ENCODE data around the gene ME3.

ME3 gene

DNA sequence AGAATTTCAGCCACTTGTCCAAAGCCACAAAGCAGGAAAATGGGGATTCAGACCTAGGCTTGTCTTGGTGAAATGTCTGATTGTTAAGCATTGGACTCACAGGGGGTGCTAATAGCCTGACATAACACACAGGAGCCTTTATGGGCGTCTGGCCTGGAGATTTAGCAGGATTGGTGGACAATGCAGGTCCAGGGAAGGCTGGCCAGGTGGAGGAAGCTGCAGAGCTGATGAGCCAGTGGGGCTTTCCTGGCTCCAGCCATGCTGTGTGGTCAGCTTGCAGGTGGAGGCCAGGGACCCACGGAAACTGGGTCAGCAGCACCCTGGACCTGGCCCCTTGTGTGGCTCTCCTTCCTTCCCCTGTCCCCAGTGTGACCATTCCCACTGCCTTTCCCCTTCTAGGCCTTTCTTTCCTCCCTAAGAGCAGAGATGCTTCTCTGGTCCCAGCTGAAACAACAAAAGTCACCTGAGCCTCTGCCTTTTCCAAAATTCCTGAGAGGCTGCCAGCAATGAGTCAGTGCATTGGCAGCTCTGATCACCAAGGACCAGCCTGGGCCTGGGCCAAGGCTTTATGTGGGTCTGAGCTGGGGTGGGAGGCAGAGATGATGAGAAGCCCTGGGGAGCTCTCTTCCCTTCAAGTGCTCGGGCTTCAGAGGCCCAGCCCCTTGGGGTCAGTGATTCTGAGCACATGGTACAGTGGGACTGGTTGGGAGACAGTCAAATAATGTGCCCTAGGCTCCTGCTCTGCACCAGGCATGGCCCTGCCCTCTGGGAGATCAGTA lies 212.5 kb downstream of the ME3 start:
- Mint-ChIP-seq H3K4me3 (no peak overlapping the region), H3K9me3 (no peaks in the 10 kb centered on the region), H3K27me3 (peaks cover 11% of the 10 kb centered on the region), H3K4me1 (peaks cover 25% of the 10 kb centered on the region), H3K27ac (no peak overlapping the region)
- no peak for ATAC-seq
- DNase-seq = no peak

DNA sequence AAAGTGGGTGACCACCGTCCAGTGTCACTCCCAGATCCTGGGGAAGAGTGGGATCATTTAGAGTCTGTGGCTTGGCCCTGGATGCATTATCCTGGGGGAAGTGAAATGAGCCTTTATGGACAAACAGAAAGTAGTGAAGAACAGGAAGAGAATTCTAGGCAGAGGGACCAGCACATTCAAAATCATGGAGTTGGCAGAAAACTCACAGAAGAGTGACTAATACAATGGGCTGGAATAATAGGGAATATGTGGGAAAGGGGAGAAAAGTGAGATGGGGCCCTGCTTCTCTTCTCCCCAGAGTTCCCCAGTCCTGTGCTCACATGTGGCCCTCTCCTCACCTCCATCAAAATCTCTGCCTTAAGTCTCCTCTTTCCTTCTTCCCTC lies 213.4 kb downstream of the ME3 start:
- Mint-ChIP-seq H3K4me1 (peaks cover 34% of the 10 kb centered on the region), H3K9me3 (no peaks in the 10 kb centered on the region), H3K27me3 (peaks cover 11% of the 10 kb centered on the region), H3K27ac (no peak overlapping the region), H3K4me3 (no peak overlapping the region)
- DNase-seq (no peak), ATAC-seq (no peak)

DNA sequence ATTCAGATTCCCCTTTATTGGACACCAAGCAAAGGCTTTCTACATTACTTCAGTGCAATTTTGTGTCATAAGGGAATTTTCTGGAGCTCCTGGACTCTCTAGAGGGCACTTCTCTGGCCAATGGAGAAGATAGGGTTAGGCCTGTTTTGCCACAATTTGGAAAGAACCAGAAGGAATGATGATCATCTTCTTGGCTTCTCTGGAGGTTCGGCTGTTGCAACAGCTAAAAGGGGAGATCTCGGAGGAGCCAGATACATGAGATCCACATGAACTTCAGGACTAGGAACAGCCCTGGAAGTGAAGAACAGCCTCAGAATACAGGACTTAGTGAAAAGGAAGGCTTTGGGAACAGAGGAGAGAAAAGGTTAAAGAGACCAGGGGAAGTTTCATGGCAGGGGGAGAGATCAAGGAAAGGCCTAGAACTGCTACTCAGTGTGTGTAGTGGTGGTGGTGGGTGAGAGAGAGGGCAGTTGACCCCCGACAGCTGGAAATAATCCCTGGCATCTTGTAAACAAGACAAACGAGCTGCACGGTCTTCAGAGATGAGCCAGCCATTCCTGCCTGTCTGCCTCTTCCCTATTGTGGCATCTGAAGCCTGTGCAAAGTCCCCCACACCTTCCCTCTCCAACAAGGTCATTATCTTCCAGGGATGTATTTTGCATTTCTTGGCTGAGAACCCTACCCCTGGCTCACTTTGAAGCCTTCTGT lies 214.0 kb downstream of the ME3 start:
- no peak overlapping the region for H3K4me3 Mint-ChIP-seq
- DNase-seq (no peak), ATAC-seq (no peak)
- H3K9me3 Mint-ChIP-seq = no peaks in the 10 kb centered on the region
- H3K4me1 Mint-ChIP-seq = peaks cover 37% of the 10 kb centered on the region
- H3K27ac Mint-ChIP-seq = peak overlapping the region in 1 of 2 donors; percentile 48
- H3K27me3 Mint-ChIP-seq = peaks cover 11% of the 10 kb centered on the region

DNA sequence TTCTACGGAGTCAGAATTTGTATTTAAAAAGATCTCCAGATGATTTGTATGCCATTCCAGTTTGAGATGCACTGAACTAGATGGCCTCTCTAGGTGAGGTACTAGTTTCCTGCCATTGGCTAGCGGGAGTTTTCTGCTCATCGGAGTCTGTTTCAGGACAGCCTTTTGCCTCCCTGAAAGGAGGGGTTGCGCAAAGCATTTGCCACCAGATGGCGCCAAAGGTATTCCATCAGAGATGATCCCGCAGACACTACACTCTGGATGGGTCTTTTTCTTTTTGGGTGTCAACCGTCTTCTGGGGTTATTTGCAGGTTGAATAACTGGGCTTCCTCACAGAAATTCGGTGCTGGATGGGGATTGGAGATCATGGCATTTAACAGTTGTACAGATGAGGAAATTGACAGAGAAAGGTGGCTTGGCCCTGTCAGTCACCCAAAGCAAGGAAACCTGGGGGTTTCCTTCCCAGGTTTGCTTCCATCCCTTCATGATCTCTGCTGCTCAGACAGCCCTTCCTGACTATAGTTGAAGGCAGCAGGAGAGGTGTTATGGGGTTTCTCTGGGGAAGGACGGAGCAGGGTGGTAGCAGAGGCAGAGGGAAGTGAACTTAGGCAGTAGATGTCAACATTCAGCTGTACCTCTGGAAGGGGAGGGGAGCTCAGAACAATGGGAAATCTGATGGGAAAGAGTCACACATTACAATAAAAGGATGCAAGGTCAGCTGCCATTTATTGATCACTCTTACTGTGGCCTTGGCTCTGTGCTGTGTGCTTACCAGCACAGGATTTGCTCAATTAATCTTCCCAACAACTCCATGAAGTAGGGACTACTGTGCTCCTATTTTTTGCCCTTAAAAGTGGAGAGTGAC lies 216.1 kb downstream of the ME3 start:
- Mint-ChIP-seq H3K4me1 (peaks cover 42% of the 10 kb centered on the region), H3K4me3 (no peak overlapping the region), H3K27me3 (peaks cover 11% of the 10 kb centered on the region), H3K9me3 (peaks cover 0 to under 1% of the 10 kb centered on the region in 2 donors), H3K27ac (peak overlapping the region; percentile 44 to 74)
- peak; percentile 89 for ATAC-seq
- peak; percentile 72 to 77 for DNase-seq

DNA sequence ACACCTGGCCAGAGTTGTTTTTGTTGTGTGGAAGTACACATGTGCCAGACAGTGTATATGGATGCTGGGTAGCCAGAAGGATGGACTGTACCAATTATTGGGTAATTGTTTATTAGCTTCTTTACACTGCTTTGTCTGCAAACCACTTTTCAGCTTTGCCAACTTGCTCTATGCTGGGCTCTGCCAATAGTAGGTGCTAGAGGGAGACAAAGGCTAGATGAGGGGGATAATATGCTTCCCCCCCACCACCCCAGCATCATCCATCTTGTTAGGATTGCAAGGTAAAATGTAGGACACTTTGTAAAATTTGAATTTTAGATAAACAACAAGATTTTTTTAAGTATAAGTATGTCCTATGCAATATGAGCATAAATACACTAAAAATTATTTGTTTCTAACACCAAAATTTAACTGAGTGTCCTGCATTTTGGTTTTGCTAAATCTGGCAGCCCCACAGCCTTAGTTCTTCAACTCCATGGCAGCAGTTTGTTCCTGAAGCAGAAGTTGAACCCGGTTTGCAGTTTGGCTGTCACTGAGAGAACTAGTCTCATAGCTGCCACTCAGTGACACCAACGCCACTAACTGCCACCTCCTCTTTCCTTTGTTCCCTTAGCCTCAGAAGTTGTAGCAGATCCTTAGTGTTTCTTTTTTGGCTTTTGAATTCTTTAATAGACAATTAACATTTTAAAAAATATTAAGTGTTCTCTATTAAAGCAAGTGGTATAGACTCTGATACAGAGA lies 219.0 kb downstream of the ME3 start:
- Mint-ChIP-seq H3K27ac (no peak overlapping the region), H3K4me3 (no peak overlapping the region), H3K27me3 (peaks cover 11% of the 10 kb centered on the region), H3K9me3 (peaks cover 0 to 7% of the 10 kb centered on the region in 2 donors), H3K4me1 (peaks cover 30% of the 10 kb centered on the region)
- DNase-seq (no peak), ATAC-seq (no peak)

DNA sequence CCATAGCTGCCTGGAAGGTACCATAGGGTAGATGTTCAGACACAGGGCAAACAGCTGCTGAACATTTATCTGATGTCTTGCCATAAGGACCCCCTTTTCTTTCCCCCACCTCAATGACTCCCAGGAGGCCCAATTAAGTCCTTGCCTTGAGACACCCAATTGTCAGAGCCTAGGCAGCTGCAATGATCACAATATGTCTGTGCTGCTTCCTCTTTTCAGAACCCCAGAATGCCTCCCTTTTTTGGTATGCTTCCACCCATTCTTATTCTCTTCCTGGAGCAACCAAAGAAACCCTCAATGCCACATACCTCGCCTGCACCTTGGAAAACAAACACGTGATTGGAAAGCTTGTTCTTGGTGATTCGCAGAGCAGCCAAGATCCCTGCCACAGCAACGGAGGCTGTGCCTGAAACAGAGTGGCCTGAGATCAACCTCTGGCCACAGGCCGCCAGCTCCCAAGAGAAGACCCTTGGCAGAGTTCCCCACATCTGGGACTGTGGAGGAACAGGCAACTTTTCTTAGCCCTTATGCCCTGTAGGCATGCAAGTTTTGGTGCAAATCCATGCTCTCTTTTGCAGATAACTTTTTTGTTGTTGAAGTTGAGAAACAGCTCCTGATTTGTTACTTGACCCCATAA lies 222.3 kb downstream of the ME3 start:
- Mint-ChIP-seq H3K27me3 (no peaks in the 10 kb centered on the region), H3K4me3 (no peak overlapping the region), H3K9me3 (peaks cover 0 to 7% of the 10 kb centered on the region in 2 donors), H3K4me1 (peaks cover 18% of the 10 kb centered on the region), H3K27ac (no peak overlapping the region)
- ATAC-seq = no peak
- DNase-seq = no peak

DNA sequence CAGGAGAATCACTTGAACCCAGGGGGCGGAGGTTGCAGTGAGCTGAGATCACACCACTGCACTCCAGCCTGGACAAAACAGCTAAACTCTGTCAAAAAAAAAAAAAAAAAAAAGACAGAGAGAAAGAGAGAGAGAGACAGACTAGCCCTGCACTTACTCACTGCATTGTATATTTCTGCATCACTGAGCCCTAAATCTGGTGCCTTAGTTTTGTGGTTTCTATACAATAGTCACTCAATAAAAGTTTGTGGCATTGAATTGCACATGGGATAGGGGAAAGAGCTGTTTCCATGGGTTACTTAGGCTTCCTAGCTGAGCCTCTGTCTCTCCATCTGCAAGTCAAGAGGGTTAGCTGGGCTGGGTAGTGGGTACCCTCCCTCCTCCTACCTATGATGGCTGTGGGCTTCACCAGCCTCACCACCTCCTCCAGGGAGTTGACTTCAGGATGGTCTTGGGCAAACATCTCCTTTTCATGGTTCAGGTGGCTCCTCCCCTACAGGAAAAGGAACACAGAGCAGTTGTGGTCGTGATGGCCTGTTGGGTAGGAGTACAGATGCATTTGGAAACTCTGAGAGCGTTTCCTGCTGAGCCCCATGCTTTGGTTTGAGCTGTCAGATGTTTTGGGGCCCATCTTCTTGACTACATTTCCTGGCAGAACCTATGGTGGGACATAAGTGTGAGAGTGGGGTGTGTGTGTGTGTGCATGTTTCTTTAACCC lies 224.5 kb downstream of the ME3 start:
- ATAC-seq (peak; percentile 80), DNase-seq (peak; percentile 36 to 60)
- Mint-ChIP-seq H3K4me3 (peak overlapping the region; percentile 36 to 48), H3K4me1 (peaks cover 6% of the 10 kb centered on the region), H3K9me3 (peaks cover 7% of the 10 kb centered on the region in 2 donors), H3K27me3 (no peaks in the 10 kb centered on the region), H3K27ac (peak overlapping the region; percentile 13 to 84)

DNA sequence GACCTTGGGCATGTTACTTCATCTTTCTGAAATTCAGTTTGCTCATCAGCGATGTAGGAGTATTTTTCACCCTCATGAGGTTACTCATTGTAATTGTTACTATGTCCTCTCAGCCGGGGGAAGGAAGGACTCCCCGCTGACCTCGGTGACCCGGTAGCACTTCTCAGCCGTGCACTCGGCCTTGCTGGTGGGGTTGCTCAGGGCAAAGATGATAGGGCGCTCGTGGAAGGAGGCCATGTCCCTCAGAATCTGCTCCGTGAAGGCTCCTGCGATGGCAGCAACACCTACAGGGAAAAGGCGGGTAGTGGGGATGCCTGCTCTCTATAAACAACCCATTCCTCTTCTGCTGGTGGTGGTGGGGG lies 225.5 kb downstream of the ME3 start:
- no peak for DNase-seq
- Mint-ChIP-seq H3K27ac (peak overlapping the region; percentile 59 to 75), H3K4me3 (peak overlapping the region; percentile 38 to 50), H3K27me3 (no peaks in the 10 kb centered on the region), H3K4me1 (peaks cover 3% of the 10 kb centered on the region), H3K9me3 (peaks cover 7% of the 10 kb centered on the region in 2 donors)
- peak; percentile 10 for ATAC-seq

DNA sequence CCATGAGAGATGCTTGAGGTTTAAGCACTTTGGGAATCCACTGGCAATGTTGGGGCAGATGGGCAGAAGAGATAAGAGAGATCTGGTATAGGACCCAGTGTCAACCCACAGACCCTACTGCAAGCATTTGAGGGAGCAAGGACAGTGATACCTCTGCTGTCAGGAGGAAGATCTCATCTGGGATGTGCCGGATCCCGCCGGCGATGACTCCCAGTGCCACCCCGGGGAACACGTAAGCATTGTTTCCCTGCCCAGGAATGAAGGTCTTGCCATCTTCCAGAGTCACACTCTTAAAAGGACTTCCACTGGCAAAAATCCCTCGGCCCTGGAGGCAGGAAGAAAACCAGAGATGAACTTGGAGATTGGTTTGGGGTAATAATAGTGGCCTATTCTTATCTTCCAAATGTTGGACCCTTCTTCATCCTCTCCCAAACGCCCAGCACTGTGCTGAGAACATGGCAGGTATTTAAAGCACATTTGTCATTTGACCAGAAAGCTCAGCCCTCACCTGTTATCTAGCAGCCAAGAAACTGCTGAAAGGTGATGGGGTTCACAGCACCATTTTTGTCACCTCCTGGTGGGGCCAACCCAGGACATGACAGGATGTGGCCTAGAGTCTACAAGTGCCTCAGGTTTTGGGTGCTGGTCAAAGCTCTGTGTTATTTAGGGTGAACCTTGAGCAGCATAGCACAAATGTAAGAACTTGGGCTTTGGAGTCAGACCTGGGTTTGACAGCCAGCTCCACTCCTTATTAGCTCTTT lies 226.1 kb downstream of the ME3 start:
- DNase-seq (peak in 1 of 2 donors; percentile 43), ATAC-seq (peak; percentile 58)
- Mint-ChIP-seq H3K27me3 (no peaks in the 10 kb centered on the region), H3K4me3 (peak overlapping the region; percentile 38 to 50), H3K9me3 (peaks cover 7% of the 10 kb centered on the region in 2 donors), H3K27ac (peak overlapping the region in 1 of 2 donors; percentile 75), H3K4me1 (peaks cover 4% of the 10 kb centered on the region)

DNA sequence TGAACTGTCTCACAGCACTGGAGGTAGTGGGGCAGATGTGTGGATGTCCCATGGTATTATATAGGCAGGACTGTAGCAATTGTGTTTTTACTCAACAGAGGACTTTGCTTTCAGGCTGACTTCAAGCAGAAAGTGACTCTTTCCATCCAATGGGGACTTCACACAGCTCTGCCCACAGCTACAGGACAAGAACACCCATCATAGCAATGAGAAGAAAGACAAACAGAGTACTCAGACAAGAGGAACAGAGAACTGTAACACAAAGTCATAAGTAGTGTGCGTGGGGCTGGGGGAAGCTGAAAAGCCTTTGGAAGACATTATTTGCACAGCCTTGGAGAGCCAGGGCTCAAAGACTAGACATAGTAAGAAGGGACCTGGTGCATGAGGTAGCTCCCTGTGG lies 227.4 kb downstream of the ME3 start:
- Mint-ChIP-seq H3K4me3 (no peak overlapping the region), H3K27me3 (no peaks in the 10 kb centered on the region), H3K4me1 (peaks cover 17% of the 10 kb centered on the region), H3K27ac (peak overlapping the region; percentile 9 to 21), H3K9me3 (peaks cover 0 to 7% of the 10 kb centered on the region in 2 donors)
- ATAC-seq (peak; percentile 13), DNase-seq (no peak)

DNA sequence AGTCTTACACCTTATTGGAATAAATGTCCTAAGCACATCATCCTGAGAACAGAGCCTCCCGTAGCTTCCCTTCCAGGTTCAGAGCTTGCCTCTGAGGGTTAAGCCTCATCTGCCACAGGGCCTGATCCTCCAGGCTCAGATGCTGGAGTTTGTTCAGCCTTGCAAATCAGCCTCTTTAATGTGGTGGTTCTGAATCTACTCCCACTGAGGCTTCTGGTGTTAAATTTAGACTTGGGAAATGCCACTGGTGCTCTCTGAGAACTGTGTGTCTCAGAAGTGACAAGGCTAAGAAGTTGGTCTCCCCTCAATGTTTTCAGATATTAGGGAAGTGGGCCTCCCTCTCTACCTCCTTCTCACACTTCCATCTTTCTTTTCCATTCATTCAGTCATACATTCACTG lies 229.0 kb downstream of the ME3 start:
- Mint-ChIP-seq H3K27ac (peak overlapping the region; percentile 61 to 92), H3K27me3 (no peaks in the 10 kb centered on the region), H3K4me3 (peak overlapping the region; percentile 48 to 52), H3K9me3 (peaks cover 0 to 7% of the 10 kb centered on the region in 2 donors), H3K4me1 (peaks cover 17% of the 10 kb centered on the region)
- ATAC-seq (no peak), DNase-seq (no peak)

DNA sequence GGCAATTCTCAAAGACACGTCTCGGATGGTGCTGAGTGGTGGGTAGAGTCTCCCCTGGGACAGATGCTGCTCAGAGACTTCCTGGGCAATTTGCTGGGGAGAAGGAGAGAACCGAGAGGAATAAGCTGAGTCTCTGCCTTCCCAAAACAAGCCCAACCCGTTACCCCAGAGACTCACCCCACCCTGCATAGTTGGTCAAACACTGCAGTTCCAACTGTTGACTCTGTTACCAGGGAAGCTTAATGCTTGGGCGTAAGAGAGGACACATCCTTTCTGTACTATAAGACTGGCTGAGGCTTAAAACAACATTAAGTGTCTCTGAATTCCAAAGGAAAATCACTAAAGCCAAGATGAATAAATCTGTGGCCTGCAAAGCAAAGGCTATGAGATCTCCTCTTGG lies 229.6 kb downstream of the ME3 start:
- Mint-ChIP-seq H3K27ac (peak overlapping the region; percentile 29 to 60), H3K9me3 (peaks cover 0 to 7% of the 10 kb centered on the region in 2 donors), H3K4me1 (peaks cover 17% of the 10 kb centered on the region), H3K27me3 (no peaks in the 10 kb centered on the region), H3K4me3 (peak overlapping the region; percentile 13 to 52)
- no peak for DNase-seq
- no peak for ATAC-seq

DNA sequence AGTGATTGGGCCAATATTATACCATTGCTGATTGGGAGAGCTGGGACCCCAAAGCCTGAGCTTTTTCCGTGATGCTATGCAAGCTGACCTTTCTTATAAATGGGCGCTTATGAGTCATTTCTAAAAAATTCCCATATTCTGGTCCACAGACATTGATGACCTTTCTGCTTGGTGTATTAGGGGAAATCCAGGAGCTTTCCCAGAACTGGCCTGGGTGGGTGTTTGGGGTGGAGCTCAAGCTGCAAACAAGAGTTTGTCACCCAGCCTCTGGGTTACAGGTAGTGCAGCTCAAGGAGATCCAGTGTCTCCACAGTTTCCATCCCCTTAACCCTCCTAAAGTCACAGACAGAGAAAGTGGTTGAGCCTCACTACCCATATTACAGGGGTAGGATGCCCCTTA lies 230.0 kb downstream of the ME3 start:
- no peaks in the 10 kb centered on the region for H3K27me3 Mint-ChIP-seq
- ATAC-seq (peak; percentile 55), DNase-seq (peak in 1 of 2 donors; percentile 40)
- peaks cover 0 to 7% of the 10 kb centered on the region in 2 donors for H3K9me3 Mint-ChIP-seq
- H3K27ac Mint-ChIP-seq = peak overlapping the region; percentile 29 to 60
- H3K4me3 Mint-ChIP-seq = peak overlapping the region; percentile 13 to 52
- peaks cover 17% of the 10 kb centered on the region for H3K4me1 Mint-ChIP-seq
